ENCODE results near the gene SSR3. TPM values are rescaled to one million over a fixed set of nuclear protein-coding genes. Genes with fewer than 3 reads are reported as not detected.

SSR3 gene
- total RNA-seq, 1 donor from 2014 or later = 155 TPM

- Histone ChIP-seq H3K4me1 (peaks cover 0 to 5% of the 10 kb centered on the region in 2 donors), H3K9me3 (no peaks in the 10 kb centered on the region), H3K36me3 (no peaks in the 10 kb centered on the region), H3K4me3 (no peak overlapping the region), H3K27me3 (no peaks in the 10 kb centered on the region), H3K27ac (no peak overlapping the region)
- no peak for TF ChIP-seq CTCF (IDR thresholded peaks at IDR 0.05)
- intact Hi-C loops (cut with DNase I) = no loop called here
- DNase-seq (ENCODE audit: low spot score in 2 of 2) = no peak
These were observed 41.3 kb downstream of the SSR3 start for GRCh38 chr3:156513619-156514018.

GRCh38 chr3:156511987-156512677 is 42.8 kb downstream of the SSR3 start:
- no peak for DNase-seq (ENCODE audit: low spot score in 2 of 2)
- Histone ChIP-seq H3K27ac (no peak overlapping the region), H3K27me3 (no peaks in the 10 kb centered on the region), H3K9me3 (no peaks in the 10 kb centered on the region), H3K4me3 (no peak overlapping the region), H3K4me1 (peaks cover 0 to 5% of the 10 kb centered on the region in 2 donors), H3K36me3 (no peaks in the 10 kb centered on the region)
- intact Hi-C loops (cut with DNase I) = no loop called here
- no peak for TF ChIP-seq CTCF (IDR thresholded peaks at IDR 0.05)

DNA sequence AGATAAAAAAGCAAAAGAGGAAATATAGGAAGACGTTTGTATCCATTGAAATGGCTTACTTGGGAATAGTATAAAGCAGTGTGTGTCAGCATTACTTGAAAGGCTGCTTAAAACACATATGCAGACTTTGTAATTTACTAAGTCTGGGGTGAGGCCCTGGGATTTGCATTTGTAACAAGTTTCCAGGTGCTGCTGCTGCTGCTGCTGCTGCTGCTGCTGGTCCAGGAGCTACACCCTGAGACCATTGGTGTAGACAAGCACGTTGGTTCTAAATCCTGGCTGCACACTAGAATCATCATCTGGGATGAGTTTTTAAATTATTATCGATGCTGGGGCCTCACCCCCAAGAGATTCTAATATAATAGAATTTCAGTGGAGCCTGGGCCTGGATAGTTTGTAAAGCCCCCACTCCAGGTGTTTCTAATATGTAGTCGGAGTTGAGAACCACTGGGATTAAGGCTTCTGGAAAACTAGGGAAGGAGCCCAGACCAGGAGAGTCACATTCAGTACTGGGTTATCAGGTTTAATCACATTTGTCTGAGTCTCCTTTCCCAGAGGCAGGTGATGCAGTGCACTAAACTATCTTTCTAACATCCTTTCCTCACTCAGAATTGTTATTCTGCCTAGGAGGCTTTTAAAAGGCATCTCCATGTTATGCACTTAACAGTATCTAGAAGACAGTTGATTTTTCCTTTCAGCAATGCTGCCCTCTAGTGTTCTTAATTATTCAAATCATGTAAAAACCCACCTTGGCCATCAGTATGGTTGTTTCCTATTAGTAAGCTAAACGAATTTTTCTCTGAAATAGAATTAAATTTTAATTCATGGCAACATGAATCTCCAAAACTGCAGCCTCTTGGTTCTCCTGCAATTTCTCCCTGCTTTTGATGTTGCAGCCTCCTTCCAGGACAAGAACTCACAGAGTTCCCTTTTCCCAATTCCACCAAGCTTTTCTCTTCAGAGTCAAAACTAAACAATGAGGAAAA is 45.4 kb downstream of the SSR3 start:
- no peaks in the 10 kb centered on the region for H3K9me3 ChIP-seq
- DNase-seq (ENCODE audit: low spot score in 2 of 2) = no peak
- intact Hi-C loops (cut with DNase I) = loop anchor here (1.0 to 2.0 kb wide), 2 partner anchors 358 to 465 kb away; no protein-coding TSS in a partner anchor

DNA sequence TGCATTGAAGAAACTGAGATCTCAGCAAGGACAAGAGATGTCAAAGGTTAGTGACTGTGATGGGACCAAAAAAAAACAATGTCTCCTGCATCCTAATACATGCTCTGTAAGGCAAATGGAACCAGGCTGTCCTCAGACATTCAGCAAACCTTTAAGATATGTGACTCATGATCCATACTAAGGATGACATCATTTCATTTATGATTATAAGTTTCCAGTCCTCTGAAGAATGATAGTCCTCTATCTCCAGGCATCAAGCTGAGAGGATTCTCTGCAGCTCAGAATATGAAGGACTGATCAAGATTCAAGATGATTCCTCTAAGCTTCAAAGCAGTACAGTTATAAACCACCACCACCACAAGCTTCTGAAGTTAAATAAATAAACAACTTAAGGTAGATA is 47.6 kb downstream of the SSR3 start:
- H3K9me3 ChIP-seq = no peaks in the 10 kb centered on the region
- H3K27ac ChIP-seq = no peak overlapping the region
- no peaks in the 10 kb centered on the region for H3K36me3 ChIP-seq
- no peak overlapping the region for H3K4me3 ChIP-seq
- intact Hi-C loops (cut with DNase I) = no loop called here
- no peak for TF ChIP-seq CTCF (IDR thresholded peaks at IDR 0.05)
- H3K27me3 ChIP-seq = no peaks in the 10 kb centered on the region
- H3K4me1 ChIP-seq = no peaks in the 10 kb centered on the region
- no peak for DNase-seq (ENCODE audit: low spot score in 2 of 2)

More for the DNA sequence above, 45.4 kb downstream of the SSR3 start:
- H3K27me3 ChIP-seq = no peaks in the 10 kb centered on the region
- H3K4me1 ChIP-seq = no peaks in the 10 kb centered on the region
- no peak overlapping the region for H3K27ac ChIP-seq
- H3K36me3 ChIP-seq = no peaks in the 10 kb centered on the region
- H3K4me3 ChIP-seq = no peak overlapping the region
- TF ChIP-seq CTCF (IDR thresholded peaks at IDR 0.05) = peak; percentile 56 to 66 (median 59)

- H3K27ac ChIP-seq = no peak overlapping the region
These were observed 56.6 kb downstream of the SSR3 start for GRCh38 chr3:156498307-156498706.

More at GRCh38 chr3:156498307-156498706, 56.6 kb downstream of the SSR3 start:
- Histone ChIP-seq H3K36me3 (no peaks in the 10 kb centered on the region), H3K9me3 (no peaks in the 10 kb centered on the region), H3K4me3 (no peak overlapping the region), H3K4me1 (no peaks in the 10 kb centered on the region), H3K27me3 (no peaks in the 10 kb centered on the region)
- no peak for DNase-seq (ENCODE audit: low spot score in 2 of 2)
- intact Hi-C loops (cut with DNase I) = loop anchor here (10.0 kb wide), 1 partner anchor 194 kb away; no protein-coding TSS in a partner anchor
- no peak for TF ChIP-seq CTCF (IDR thresholded peaks at IDR 0.05)

Measured in ascending aorta (tissue), 2 donors.